ENCODE data around the gene ITGAV.

ITGAV gene

DNA sequence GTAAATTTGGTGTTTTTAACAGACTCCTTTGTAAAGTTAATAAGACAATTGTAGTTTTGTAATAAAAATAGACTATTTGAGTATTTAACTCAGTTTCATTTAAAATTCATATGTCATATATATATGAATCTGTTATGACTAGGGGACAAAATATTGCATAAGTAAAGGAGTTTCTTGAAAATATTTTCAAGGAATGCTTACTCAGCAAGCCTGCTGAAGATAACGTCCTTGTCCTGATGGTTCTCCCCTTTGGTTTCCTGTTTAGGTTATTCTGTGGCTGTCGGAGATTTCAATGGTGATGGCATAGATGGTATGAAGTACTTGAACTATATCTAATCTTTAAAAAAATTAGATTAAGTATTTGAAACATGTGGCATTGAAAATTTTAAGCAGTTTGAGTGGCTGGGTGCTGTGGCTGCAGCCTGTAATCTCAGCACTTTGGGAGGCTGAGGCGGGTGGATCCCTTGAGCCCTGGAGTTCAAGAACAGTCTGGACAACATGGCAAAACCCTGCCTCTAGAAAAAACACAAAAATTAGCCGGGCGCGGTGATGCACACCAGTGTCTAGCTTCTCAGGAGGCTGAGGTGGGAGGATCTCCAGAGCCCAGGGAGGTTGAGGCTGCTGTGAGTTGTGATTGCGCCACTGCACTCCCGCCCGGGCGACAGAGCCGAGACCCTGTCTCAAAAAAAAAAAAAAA is 47.1 kb downstream of the ITGAV start:
- TF ChIP-seq, protein P1, sequence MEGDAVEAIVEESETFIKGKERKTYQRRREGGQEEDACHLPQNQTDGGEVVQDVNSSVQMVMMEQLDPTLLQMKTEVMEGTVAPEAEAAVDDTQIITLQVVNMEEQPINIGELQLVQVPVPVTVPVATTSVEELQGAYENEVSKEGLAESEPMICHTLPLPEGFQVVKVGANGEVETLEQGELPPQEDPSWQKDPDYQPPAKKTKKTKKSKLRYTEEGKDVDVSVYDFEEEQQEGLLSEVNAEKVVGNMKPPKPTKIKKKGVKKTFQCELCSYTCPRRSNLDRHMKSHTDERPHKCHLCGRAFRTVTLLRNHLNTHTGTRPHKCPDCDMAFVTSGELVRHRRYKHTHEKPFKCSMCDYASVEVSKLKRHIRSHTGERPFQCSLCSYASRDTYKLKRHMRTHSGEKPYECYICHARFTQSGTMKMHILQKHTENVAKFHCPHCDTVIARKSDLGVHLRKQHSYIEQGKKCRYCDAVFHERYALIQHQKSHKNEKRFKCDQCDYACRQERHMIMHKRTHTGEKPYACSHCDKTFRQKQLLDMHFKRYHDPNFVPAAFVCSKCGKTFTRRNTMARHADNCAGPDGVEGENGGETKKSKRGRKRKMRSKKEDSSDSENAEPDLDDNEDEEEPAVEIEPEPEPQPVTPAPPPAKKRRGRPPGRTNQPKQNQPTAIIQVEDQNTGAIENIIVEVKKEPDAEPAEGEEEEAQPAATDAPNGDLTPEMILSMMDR (IDR thresholded peaks at IDR 0.05; ENCODE audit: low read depth, low read length, missing control alignments) = no peak
- DNase-seq (ENCODE audit: extremely low read depth, low read depth) = no peak
- no peak overlapping the region for H3K4me3 ChIP-seq (replicated peaks; ENCODE audit: low read depth, low read length)

DNA sequence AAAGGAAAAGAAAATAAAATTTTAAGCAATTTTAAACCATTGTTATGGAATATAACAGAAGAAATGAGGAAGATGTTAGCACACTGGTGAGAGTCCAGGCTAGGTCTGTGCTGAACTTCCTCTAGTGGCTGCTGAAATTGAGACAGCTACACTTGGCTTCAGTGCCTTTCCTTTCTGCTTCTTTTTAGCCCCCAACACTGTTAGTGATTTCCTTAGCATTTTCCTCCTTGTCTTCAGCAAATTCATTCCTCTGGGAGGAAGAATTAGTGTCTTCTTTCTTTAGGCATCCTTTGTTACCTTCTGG is 47.6 kb downstream of the ITGAV start:
- H3K4me3 ChIP-seq (replicated peaks; ENCODE audit: low read depth, low read length) = no peak overlapping the region
- TF ChIP-seq, protein P1 (IDR thresholded peaks at IDR 0.05; ENCODE audit: low read depth, low read length, missing control alignments) = no peak
- no peak for DNase-seq (ENCODE audit: extremely low read depth, low read depth)

DNA sequence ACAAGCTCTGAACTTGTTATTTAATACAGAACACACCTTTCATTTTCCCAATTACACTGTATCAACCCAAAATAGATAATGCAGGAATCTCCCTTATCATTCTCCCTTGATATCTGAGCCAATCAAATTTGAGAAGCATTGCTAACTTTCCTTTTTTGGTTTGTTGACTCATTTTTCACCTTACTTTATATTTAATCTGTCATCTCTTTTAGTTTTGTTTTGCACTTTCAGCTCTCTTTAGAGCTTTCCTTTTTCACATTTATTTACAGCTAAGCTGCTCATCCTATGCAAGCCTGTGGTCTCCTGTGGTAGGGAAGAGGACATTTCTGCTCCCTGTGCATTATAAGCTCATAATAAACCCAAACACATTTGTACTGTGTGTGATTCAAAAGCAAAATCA is 50.1 kb downstream of the ITGAV start:
- H3K4me3 ChIP-seq (replicated peaks; ENCODE audit: low read depth, low read length) = no peak overlapping the region
- no peak for DNase-seq (ENCODE audit: extremely low read depth, low read depth)
- TF ChIP-seq, protein P1 (IDR thresholded peaks at IDR 0.05; ENCODE audit: low read depth, low read length, missing control alignments) = no peak

- DNase-seq (ENCODE audit: extremely low read depth, low read depth) = no peak
- TF ChIP-seq, protein P1 (IDR thresholded peaks at IDR 0.05; ENCODE audit: low read depth, low read length, missing control alignments) = no peak
- H3K4me3 ChIP-seq (replicated peaks; ENCODE audit: low read depth, low read length) = no peak overlapping the region
These were observed 51.4 kb downstream of the ITGAV start for GRCh38 chr2:186641132-186641806.

DNA sequence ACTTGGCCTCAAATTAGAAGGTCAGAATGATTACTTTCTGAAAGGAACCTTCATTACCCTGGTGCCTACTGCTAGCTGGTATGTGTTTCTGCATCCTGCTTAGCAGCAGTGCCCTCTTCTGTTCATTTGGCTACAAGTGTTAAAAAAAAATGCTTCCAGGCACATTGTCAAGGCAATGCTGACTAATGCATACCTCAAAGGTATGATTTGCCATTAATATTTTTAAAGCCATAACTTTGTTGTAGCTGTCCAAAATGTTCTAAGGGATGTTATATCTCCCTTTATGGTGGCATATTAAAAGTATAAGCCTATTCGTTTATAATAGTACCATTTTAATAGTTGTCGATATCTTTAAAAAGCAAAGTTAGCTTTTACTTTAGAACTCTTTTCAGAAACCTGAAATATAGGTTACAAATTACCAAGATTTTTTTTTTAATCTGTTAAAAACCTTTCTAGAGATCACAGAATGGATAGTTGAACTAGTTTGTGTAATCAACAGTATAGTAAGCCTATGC is 52.0 kb downstream of the ITGAV start:
- TF ChIP-seq, protein P1 (IDR thresholded peaks at IDR 0.05; ENCODE audit: low read depth, low read length, missing control alignments) = peak; percentile 62
- H3K4me3 ChIP-seq (replicated peaks; ENCODE audit: low read depth, low read length) = no peak overlapping the region
- peak; percentile 54 for DNase-seq (ENCODE audit: extremely low read depth, low read depth)

DNA sequence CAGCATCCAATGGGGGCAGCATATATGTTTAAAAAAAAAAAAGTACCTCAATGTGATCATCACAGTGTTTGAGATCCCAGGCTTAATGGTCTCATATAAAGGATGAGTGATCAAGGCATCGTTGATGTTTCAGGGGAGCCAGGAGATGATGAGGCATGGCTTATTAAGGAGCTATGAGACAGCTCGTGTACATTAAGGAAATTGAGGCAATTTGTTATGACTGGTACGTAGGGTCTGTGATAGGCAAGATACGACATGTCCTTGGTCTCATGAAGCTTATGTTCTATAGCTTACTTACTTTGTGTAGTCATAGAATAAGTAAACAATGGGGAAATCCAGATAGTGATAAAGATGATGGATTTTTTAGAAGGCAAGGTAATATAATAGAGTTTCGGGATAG is 54.9 kb downstream of the ITGAV start:
- TF ChIP-seq, protein P1 (IDR thresholded peaks at IDR 0.05; ENCODE audit: low read depth, low read length, missing control alignments) = no peak
- DNase-seq (ENCODE audit: extremely low read depth, low read depth) = no peak
- H3K4me3 ChIP-seq (replicated peaks; ENCODE audit: low read depth, low read length) = no peak overlapping the region
